Measurements from ENCODE around the gene MMP2. TPM values are rescaled to one million over a fixed set of nuclear protein-coding genes. Genes with fewer than 3 reads are reported as not detected.

MMP2 gene
- total RNA-seq, 4 donors from 2014 or later, result 153 to 525 (median 245) TPM

DNA sequence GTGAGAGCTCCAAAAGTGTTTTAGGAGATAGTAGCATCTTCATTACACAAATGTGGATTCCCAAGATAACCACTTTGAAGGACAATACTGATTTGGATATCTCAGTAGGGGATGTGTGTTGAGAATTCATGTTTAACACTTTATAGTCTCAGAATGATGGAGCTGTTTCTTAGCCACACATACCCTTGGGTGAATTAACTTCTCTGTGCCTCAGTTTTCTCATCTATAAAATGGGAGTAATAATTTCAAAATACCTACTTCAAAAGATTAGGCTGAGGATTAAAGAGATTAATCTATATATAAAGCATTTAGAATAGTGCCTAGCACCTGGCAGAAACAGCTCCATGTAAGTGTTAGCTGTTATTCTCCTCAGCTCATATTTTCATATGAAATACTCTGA is 48.9 kb downstream of the MMP2 start:
- DNase-seq (ENCODE audit: low spot score in 2 of 2), result no peak
- H3K4me3 ChIP-seq, result no peak overlapping the region
- H3K27ac ChIP-seq, result peak overlapping the region in 1 of 4 donors; percentile 54
- H3K36me3 ChIP-seq, result no peaks in the 10 kb centered on the region
- no peaks in the 10 kb centered on the region for H3K9me3 ChIP-seq
- H3K4me1 ChIP-seq, result peaks cover 0 to 21% (median 0%) of the 10 kb centered on the region in 4 donors
- H3K27me3 ChIP-seq, result no peaks in the 10 kb centered on the region
- no peak for TF ChIP-seq POLR2A (IDR thresholded peaks at IDR 0.05)
- TF ChIP-seq, protein P1, sequence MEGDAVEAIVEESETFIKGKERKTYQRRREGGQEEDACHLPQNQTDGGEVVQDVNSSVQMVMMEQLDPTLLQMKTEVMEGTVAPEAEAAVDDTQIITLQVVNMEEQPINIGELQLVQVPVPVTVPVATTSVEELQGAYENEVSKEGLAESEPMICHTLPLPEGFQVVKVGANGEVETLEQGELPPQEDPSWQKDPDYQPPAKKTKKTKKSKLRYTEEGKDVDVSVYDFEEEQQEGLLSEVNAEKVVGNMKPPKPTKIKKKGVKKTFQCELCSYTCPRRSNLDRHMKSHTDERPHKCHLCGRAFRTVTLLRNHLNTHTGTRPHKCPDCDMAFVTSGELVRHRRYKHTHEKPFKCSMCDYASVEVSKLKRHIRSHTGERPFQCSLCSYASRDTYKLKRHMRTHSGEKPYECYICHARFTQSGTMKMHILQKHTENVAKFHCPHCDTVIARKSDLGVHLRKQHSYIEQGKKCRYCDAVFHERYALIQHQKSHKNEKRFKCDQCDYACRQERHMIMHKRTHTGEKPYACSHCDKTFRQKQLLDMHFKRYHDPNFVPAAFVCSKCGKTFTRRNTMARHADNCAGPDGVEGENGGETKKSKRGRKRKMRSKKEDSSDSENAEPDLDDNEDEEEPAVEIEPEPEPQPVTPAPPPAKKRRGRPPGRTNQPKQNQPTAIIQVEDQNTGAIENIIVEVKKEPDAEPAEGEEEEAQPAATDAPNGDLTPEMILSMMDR (IDR thresholded peaks at IDR 0.05), result no peak
- TF ChIP-seq EP300 (IDR thresholded peaks at IDR 0.05), result no peak

DNA sequence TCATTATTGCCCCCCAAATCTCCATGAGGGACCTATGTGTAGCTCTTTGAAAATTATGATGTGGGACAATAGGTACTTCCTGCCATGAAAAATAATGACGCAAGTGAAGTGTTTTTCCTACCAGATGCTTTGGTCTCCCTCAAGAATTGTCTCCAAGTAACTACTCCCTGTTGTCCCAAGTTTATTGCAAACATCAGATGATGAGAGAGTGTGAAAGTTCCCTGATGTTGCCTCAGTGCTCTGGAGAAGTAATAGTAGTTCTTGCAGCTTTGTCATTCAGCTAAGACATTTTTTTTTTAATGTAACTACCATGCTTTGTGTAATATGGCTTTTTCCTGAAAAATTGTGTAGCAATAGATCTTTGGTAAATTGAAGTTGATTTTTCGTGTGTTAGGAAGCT is 50.0 kb downstream of the MMP2 start:
- H3K36me3 ChIP-seq, result no peaks in the 10 kb centered on the region

DNA sequence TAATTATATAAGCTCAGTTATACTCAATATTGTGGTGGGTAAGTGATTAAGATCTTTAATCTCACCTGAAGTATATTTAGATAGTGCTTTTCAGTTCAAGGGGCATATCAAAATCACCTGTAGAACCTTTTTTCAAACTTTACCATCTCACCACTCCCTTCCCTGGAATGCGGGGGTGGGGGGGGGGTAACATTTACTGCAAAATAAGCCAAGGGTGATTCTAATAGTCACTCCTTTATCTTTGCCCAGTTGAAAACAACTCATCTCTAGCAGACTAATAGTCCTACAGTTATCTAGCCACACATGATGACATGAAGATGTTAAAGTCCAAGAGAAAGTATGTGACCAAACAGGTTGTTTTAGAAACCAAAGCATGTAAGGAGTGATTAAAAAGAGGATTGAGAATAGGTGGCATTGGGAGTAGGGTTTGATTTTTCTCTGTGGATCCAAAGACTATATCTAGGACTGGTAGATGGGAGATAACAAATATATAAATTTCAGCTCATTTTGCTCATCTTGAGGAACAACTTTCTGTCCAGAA is 51.4 kb downstream of the MMP2 start:
- Histone ChIP-seq H3K4me3 (no peak overlapping the region), H3K27ac (no peak overlapping the region), H3K36me3 (no peaks in the 10 kb centered on the region), H3K9me3 (no peaks in the 10 kb centered on the region), H3K27me3 (no peaks in the 10 kb centered on the region), H3K4me1 (peaks cover 0 to 16% (median 0%) of the 10 kb centered on the region in 4 donors)
- 97 to 100% methylated on average over 1 of the region's 1 CpG for WGBS, 2 donors
- TF ChIP-seq EP300 (IDR thresholded peaks at IDR 0.05) (no peak), POLR2A (IDR thresholded peaks at IDR 0.05) (no peak)
- TF ChIP-seq, protein P1 (IDR thresholded peaks at IDR 0.05), result no peak
- DNase-seq (ENCODE audit: low spot score in 2 of 2), result no peak

More for the DNA sequence above, 50.0 kb downstream of the MMP2 start:
- Histone ChIP-seq H3K9me3 (no peaks in the 10 kb centered on the region), H3K27me3 (no peaks in the 10 kb centered on the region), H3K27ac (peak overlapping the region in 1 of 4 donors; percentile 54), H3K4me1 (peaks cover 0 to 21% (median 0%) of the 10 kb centered on the region in 4 donors), H3K4me3 (no peak overlapping the region)
- TF ChIP-seq POLR2A (IDR thresholded peaks at IDR 0.05) (no peak), EP300 (IDR thresholded peaks at IDR 0.05) (peak in 1 of 2 donors; percentile 58)
- TF ChIP-seq, protein P1 (IDR thresholded peaks at IDR 0.05), result no peak
- WGBS, 2 donors, result 62 to 70% methylated on average over 2 of the region's 2 CpGs
- no peak for DNase-seq (ENCODE audit: low spot score in 2 of 2)

DNA sequence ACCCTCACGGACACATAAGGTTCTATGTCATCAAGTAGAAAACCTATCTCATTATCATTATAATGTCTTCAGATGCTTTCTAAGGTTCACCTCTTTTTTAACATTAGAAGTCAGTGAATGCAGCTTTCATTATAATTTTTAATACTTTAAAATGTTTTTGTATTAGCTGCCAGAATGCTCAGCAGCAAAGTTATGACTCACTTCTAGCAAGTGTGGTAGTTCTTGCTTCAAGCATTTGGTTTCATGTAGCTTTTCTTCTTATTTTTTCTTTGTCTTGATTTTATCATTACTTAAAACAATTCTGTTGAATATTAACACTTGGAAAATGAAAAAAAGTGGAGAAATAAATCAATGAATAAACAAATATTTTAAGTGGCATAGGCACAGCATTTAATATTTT is 53.2 kb downstream of the MMP2 start:
- DNase-seq (ENCODE audit: low spot score in 2 of 2), result no peak
- Histone ChIP-seq H3K4me3 (no peak overlapping the region), H3K27me3 (no peaks in the 10 kb centered on the region), H3K36me3 (no peaks in the 10 kb centered on the region), H3K9me3 (no peaks in the 10 kb centered on the region), H3K4me1 (peaks cover 0 to 21% (median 0%) of the 10 kb centered on the region in 4 donors), H3K27ac (no peak overlapping the region)
- WGBS, 2 donors, result 91% methylated on average over 1 of the region's 1 CpG
- TF ChIP-seq, protein P1 (IDR thresholded peaks at IDR 0.05), result no peak
- TF ChIP-seq EP300 (IDR thresholded peaks at IDR 0.05) (no peak), POLR2A (IDR thresholded peaks at IDR 0.05) (no peak)

DNA sequence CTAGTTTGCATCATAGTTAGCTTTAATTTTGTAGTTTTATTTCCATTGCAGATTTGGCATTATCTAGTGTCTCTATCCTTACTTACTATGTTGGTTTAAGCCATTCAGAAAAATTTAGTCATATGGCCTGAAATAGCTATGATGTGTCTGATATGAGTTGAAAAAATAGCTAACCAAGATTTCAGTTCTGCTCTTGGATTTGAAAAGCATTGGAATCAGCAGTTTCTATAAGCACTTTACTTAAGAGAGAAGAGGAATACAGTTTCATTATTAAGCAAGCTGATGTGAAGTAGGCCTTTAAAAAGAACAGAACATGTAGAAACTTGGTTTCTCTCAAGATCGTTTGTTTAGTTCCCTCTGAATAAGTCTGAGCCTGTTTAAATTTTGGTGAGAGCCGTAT is 55.8 kb downstream of the MMP2 start:
- H3K9me3 ChIP-seq, result no peaks in the 10 kb centered on the region
- H3K27ac ChIP-seq, result peak overlapping the region in 2 of 4 donors; percentile 6 to 45
- H3K27me3 ChIP-seq, result no peaks in the 10 kb centered on the region
- H3K4me3 ChIP-seq, result no peak overlapping the region
- peaks cover 0 to 43% (median 5%) of the 10 kb centered on the region in 4 donors for H3K4me1 ChIP-seq
- TF ChIP-seq, protein P1 (IDR thresholded peaks at IDR 0.05), result no peak
- TF ChIP-seq POLR2A (IDR thresholded peaks at IDR 0.05), result no peak
- TF ChIP-seq EP300 (IDR thresholded peaks at IDR 0.05), result peak in 1 of 2 donors; percentile 58
- no peak for DNase-seq (ENCODE audit: low spot score in 2 of 2)
- 61 to 65% methylated on average over 2 of the region's 2 CpGs for WGBS, 2 donors
- no peaks in the 10 kb centered on the region for H3K36me3 ChIP-seq
